ENCODE measurements around the gene HDAC9.

- no peak for TF ChIP-seq CTCF (IDR thresholded peaks at IDR 0.05)
- no peak for TF ChIP-seq POLR2A (IDR thresholded peaks at IDR 0.05)
These were observed 292.5 kb downstream of the HDAC9 start for GRCh38 chr7:18788026-18788425.
